Panc1 (cell line): ENCODE results near the gene CCL25. TPM values are rescaled to one million over a fixed set of nuclear protein-coding genes. Genes with fewer than 3 reads are reported as not detected.

ENCODE experiments used
- ATAC-seq: fragments of 200-7000 bp; cut with Tn5 transposase; 2 replicates; pipeline ENCODE4 v1.9.1; 2020; ENCODE audit warnings: mild to moderate bottlenecking, moderate library complexity
- BruUV-seq: library from RNA; stranded (reverse); fragments of 400-500 nt; replicated peaks from 2 replicates; lab custom pipeline; 2021; lab: Mats Ljungman, UMichigan
- CTCF ChIA-PET: fragments of 300-600 bp; sonication (Branson Sonifier 250); formaldehyde crosslinking; loops from one replicate; lab custom pipeline; 2022; ENCODE audit warnings: antibody characterized with exemption; lab: Charles Lee
- POLR2A ChIA-PET: fragments of 300-600 bp; sonication (Branson Sonifier 250); formaldehyde crosslinking; loops from one replicate; lab custom pipeline; 2022; ENCODE audit warnings: antibody characterized with exemption; lab: Charles Lee
- DNase-seq: peaks from one replicate; pipeline ENCODE4 v3.0.0-alpha.2; 2010; ENCODE audit warnings: low read depth, low spot score
- H3K27ac ChIP-seq: 2 replicates; pipeline ENCODE4 v1.5.1; 2011; ENCODE audit warnings: mild to moderate bottlenecking, low read length, inconsistent platforms
- H3K27me3 ChIP-seq: fragments of 200-500 bp; sonication (Bioruptor generic); 2 replicates; pipeline ENCODE4 v1.6.0; 2014; ENCODE audit warnings: low read length, inconsistent platforms; ENCODE audit not compliant: control insufficient read depth, insufficient read depth
- H3K36me3 ChIP-seq: fragments of 200-500 bp; sonication (Bioruptor generic); 2 replicates; pipeline ENCODE4 v1.5.1; 2014; ENCODE audit warnings: inconsistent platforms, mild to moderate bottlenecking, low read length, moderate library complexity; ENCODE audit not compliant: control insufficient read depth, insufficient read depth
- H3K4me1 ChIP-seq: 2 replicates; pipeline ENCODE4 v1.5.1; 2011; ENCODE audit warnings: inconsistent platforms, mild to moderate bottlenecking, low read length, moderate library complexity; ENCODE audit not compliant: control insufficient read depth, insufficient read depth
- H3K4me3 ChIP-seq, 2 experiments: 2 replicates each; pipeline ENCODE4 v1.5.1; 2011 to 2012; ENCODE audit warnings: low read depth in 2 of 2, low read length in 2 of 2, mild to moderate bottlenecking in 2 of 2, inconsistent platforms in 1 of 2, moderate library complexity in 1 of 2
- H3K9me3 ChIP-seq: fragments of 200-500 bp; sonication (Bioruptor generic); 2 replicates; pipeline ENCODE4 v1.5.1; 2014; ENCODE audit warnings: low read depth, mild to moderate bottlenecking, inconsistent platforms, low read length, moderate library complexity; ENCODE audit not compliant: control insufficient read depth, insufficient read depth
- CTCF ChIP-seq: fragments of 450-650 bp; IDR thresholded peaks from 2 replicates; pipeline ENCODE4 v1.5.1; 2017; ENCODE audit warnings: mild to moderate bottlenecking
- POLR2AphosphoS5 ChIP-seq: IDR thresholded peaks from 2 replicates; pipeline ENCODE4 v1.6.1; 2012; ENCODE audit warnings: mild to moderate bottlenecking, low read depth, low read length, moderate library complexity
- REST ChIP-seq, 2 experiments: IDR thresholded peaks; 2 replicates each; pipeline ENCODE4 v1.6.1; 2011 to 2012; ENCODE audit warnings: low read depth in 2 of 2, control low read depth in 1 of 2, low read length in 1 of 2, mild to moderate bottlenecking in 1 of 2, moderate library complexity in 1 of 2; ENCODE audit not compliant: insufficient read depth in 1 of 2
- SIN3A ChIP-seq: IDR thresholded peaks from 2 replicates; pipeline ENCODE4 v1.6.1; 2012; ENCODE audit warnings: low read depth, mild to moderate bottlenecking, low read length, moderate library complexity, borderline replicate concordance; ENCODE audit not compliant: insufficient read depth
- TCF7L2 ChIP-seq: IDR thresholded peaks from 2 replicates; pipeline ENCODE4 v1.6.1; 2011; ENCODE audit warnings: mild to moderate bottlenecking, low read depth, low read length, inconsistent platforms
- in situ Hi-C: cut with HindIII; loops from 2 replicates; pipeline ENCODE4 v1.10.0; 2016; ENCODE audit warnings: low sequenced_read_pairs, low pct_unique_long_range_greater_than_20kb
- intact Hi-C: fragments of 100-400 bp; cut with micrococcal nuclease; formaldehyde crosslinking; loops from one replicate; pipeline ENCODE4 v1.10.0; 2022; ENCODE audit not compliant: unreplicated experiment
- total RNA-seq: library from RNA; stranded (reverse); gene quantifications from one replicate; pipeline ENCODE4 v1.2.1, GENCODE V29; 2021; ENCODE audit not compliant: unreplicated experiment

The CCL25 gene
- total RNA-seq, 1 experiment from 2014 or later, result not detected

GRCh38 chr19:8039231-8039630 is 13.3 kb upstream of the CCL25 start:
- ChIA-PET POLR2A (no interaction called here), CTCF (no interaction called here)
- no peak overlapping the region for H3K4me3 ChIP-seq
- intact Hi-C loops, result no loop called here
- in situ Hi-C loops, result no loop called here
- no peaks in the 10 kb centered on the region for H3K27me3 ChIP-seq
- ATAC-seq (no peak), DNase-seq (no peak)
- no peaks in the 10 kb centered on the region for H3K4me1 ChIP-seq
- no peaks in the 10 kb centered on the region for H3K36me3 ChIP-seq
- no peak for TF ChIP-seq SIN3A
- TF ChIP-seq POLR2AphosphoS5, result no peak
- TF ChIP-seq CTCF, result no peak
- no peak for TF ChIP-seq REST (IDR thresholded peaks at IDR 0.05; ENCODE audit: insufficient read depth in 1 of 2, low read depth in 2 of 2, low read length in 1 of 2)
- TF ChIP-seq TCF7L2, result no peak
- H3K27ac ChIP-seq, result no peak overlapping the region
- no TSS peak for BruUV-seq
- no peaks in the 10 kb centered on the region for H3K9me3 ChIP-seq

GRCh38 chr19:8041531-8041931 is 11.0 kb upstream of the CCL25 start:
- Histone ChIP-seq H3K4me1 (no peaks in the 10 kb centered on the region), H3K4me3 (no peak overlapping the region), H3K27me3 (no peaks in the 10 kb centered on the region), H3K9me3 (no peaks in the 10 kb centered on the region), H3K36me3 (no peaks in the 10 kb centered on the region), H3K27ac (no peak overlapping the region)
- ChIA-PET POLR2A (no interaction called here), CTCF (no interaction called here)
- TF ChIP-seq REST (IDR thresholded peaks at IDR 0.05; ENCODE audit: insufficient read depth in 1 of 2, low read depth in 2 of 2, low read length in 1 of 2) (no peak), POLR2AphosphoS5 (no peak), CTCF (no peak), TCF7L2 (no peak), SIN3A (no peak)
- BruUV-seq, result no TSS peak
- in situ Hi-C loops (no loop called here), intact Hi-C loops (no loop called here)
- DNase-seq (no peak), ATAC-seq (no peak)
